D721Med (cell line): ENCODE data around the gene GPBP1L1.
"Not testable (repeated sequence)": the region's sequence is repeated elsewhere in the genome, so short reads cannot be mapped to it uniquely, and the experiment has no call there.

Source experiments
- DNase-seq: peaks from one replicate; pipeline ENCODE4 v3.0.0; 2011; ENCODE audit warnings: low spot score; ENCODE audit not compliant: insufficient read length
- FAIRE-seq: peaks from 2 replicates; lab custom pipeline; 2011; peaks lifted over from hg19 to GRCh38; lab: Jason Lieb, UNC
- TF ChIP-seq, protein P1 (sequence below): IDR thresholded peaks from 2 replicates; pipeline ENCODE4 v1.5.1; 2012; ENCODE audit warnings: mild to moderate bottlenecking, control low read depth; ENCODE audit not compliant: insufficient read depth; ENCODE audit errors: missing control alignments

The GPBP1L1 gene

DNA sequence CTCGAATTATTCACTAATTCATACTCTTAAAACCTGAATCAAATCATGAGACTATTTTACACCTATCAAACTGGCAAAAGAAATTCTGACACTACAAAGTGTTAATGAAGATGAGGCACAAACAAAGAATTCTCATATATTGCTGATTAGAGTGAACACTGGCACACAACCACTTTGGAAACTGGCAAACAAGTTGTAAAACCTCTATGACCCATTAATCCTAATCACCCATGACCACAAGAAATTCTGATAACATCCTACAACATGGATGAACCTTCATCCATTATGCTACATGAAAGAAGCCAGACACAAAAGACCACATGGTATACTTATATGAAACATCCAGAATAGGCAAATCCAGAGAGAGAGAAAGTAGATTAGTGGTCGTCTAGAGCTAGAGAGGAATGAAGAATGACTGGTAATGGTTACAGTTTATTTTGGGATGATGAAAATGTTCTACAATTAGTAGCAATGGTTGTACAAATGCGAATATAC, 8.5 kb downstream of the GPBP1L1 start:
- FAIRE-seq = no peak
- DNase-seq = no peak
- TF ChIP-seq, protein P1, sequence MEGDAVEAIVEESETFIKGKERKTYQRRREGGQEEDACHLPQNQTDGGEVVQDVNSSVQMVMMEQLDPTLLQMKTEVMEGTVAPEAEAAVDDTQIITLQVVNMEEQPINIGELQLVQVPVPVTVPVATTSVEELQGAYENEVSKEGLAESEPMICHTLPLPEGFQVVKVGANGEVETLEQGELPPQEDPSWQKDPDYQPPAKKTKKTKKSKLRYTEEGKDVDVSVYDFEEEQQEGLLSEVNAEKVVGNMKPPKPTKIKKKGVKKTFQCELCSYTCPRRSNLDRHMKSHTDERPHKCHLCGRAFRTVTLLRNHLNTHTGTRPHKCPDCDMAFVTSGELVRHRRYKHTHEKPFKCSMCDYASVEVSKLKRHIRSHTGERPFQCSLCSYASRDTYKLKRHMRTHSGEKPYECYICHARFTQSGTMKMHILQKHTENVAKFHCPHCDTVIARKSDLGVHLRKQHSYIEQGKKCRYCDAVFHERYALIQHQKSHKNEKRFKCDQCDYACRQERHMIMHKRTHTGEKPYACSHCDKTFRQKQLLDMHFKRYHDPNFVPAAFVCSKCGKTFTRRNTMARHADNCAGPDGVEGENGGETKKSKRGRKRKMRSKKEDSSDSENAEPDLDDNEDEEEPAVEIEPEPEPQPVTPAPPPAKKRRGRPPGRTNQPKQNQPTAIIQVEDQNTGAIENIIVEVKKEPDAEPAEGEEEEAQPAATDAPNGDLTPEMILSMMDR = no peak

- DNase-seq, FAIRE-seq: not testable (repeated sequence)
Observed at GRCh38 chr1:45676553-45676952, 9.8 kb downstream of the GPBP1L1 start.

- DNase-seq (no peak), FAIRE-seq (no peak)
- TF ChIP-seq, protein P1 = no peak
Observed at GRCh38 chr1:45674478-45674877, 11.9 kb downstream of the GPBP1L1 start.

DNA sequence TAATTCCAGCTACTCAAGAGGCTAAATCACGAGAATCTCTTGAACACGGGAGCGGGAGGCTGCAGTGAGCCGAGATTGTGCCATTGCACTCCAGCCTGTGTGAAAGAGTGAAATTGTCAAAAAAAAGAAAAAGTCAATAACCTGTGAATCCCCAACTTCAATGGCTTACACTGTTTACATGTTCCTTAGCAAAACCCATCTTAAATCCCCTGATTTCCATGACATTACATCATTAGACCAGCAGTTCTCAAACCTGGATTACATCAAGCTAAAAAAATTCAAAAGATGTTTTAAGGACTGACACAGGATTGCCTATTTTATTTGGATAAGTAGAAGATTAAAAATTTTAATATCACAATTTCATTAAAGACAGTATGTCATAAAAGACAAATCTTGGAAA, 12.4 kb downstream of the GPBP1L1 start:
- TF ChIP-seq, protein P1 = no peak
- no peak for DNase-seq

GRCh38 chr1:45669859-45670655, 16.3 kb downstream of the GPBP1L1 start:
- DNase-seq (no peak), FAIRE-seq (no peak)
- TF ChIP-seq, protein P1 = no peak

More for the DNA sequence above, 12.4 kb downstream of the GPBP1L1 start:
- no peak for FAIRE-seq

GRCh38 chr1:45669379-45669778, 17.0 kb downstream of the GPBP1L1 start:
- FAIRE-seq (no peak), DNase-seq (no peak)
- TF ChIP-seq, protein P1 = no peak

DNA sequence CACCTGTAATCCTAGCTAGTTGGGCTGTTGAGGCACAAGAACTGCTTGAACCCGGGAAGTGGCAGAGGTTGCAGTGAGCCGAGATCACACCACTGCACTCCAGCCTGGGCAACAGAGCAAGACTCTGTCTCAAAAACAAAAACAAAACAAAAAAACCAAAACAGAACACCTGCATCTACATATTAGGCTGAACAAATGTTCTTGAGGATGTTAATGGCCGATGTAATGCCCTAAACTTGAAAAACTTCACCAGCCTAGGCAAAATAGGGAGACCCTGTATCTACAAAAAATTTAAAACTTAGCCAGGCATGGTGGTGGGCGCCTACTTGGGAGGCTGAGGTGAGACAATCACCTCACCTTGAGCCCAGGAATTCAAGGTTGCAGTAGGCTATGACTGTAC, 17.8 kb downstream of the GPBP1L1 start:
- DNase-seq (no peak), FAIRE-seq (no peak)
- TF ChIP-seq, protein P1 = no peak
